ENCODE results near the gene LRP6. TPM values are rescaled to one million over a fixed set of nuclear protein-coding genes. Genes with fewer than 3 reads are reported as not detected.

LRP6 gene
- total and polyA plus RNA-seq, 10 donors: 0.63 to 14.9 (median 9.6) TPM

- Histone ChIP-seq H3K27ac (no peak overlapping the region), H3K36me3 (no peaks in the 10 kb centered on the region), H3K4me1 (no peaks in the 10 kb centered on the region), H3K9me3 (peaks cover 0 to 20% (median 15%) of the 10 kb centered on the region in 8 donors), H3K27me3 (replicated peaks in 1 of 7) (no peaks in the 10 kb centered on the region), H3K4me3 (no peak overlapping the region)
- DNase-seq: no peak
- intact Hi-C loops (cut with DNase I; ENCODE audit: low total_unique reads): no loop called here
- TF ChIP-seq POLR2A (IDR thresholded peaks at IDR 0.05): no peak
- TF ChIP-seq POLR2AphosphoS5 (IDR thresholded peaks at IDR 0.05): no peak
- TF ChIP-seq, protein P1, sequence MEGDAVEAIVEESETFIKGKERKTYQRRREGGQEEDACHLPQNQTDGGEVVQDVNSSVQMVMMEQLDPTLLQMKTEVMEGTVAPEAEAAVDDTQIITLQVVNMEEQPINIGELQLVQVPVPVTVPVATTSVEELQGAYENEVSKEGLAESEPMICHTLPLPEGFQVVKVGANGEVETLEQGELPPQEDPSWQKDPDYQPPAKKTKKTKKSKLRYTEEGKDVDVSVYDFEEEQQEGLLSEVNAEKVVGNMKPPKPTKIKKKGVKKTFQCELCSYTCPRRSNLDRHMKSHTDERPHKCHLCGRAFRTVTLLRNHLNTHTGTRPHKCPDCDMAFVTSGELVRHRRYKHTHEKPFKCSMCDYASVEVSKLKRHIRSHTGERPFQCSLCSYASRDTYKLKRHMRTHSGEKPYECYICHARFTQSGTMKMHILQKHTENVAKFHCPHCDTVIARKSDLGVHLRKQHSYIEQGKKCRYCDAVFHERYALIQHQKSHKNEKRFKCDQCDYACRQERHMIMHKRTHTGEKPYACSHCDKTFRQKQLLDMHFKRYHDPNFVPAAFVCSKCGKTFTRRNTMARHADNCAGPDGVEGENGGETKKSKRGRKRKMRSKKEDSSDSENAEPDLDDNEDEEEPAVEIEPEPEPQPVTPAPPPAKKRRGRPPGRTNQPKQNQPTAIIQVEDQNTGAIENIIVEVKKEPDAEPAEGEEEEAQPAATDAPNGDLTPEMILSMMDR (IDR thresholded peaks at IDR 0.05 in 8 of 11, conservative IDR thresholded peaks at IDR 0.05 in 3 of 11): no peak
- WGBS, 5 donors: 88 to 96% (median 95%) methylated on average over 9 of the region's 9 CpGs
Observed at GRCh38 chr12:12202105-12202504, 64.7 kb downstream of the LRP6 start.

DNA sequence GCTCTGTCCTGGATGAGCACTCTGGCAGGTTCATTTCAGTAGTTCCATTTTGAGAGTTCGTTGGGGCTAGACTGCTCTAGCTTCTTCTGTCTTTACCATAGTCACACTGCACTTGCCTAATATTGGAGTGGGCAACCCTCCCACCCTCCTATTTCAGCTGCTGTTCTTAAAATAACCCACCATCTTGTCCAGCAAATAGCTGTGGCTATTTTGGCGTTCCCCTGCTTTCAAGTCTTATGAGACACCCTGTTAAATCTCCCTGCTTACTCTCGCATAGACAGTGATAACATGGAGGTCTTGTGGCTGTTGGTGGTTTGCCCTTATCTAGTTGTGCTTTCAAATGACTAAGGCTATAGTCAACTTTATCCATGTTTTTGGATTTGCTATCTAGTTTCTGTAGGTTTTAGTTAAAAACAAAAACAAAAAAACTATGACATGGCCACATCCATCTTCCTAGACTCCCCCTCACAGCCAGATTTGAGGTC lies 65.5 kb downstream of the LRP6 start:
- H3K27me3 ChIP-seq (replicated peaks in 1 of 7): no peaks in the 10 kb centered on the region
- H3K27ac ChIP-seq: no peak overlapping the region
- no peak for TF ChIP-seq POLR2A (IDR thresholded peaks at IDR 0.05)
- no peak for TF ChIP-seq POLR2AphosphoS5 (IDR thresholded peaks at IDR 0.05)
- TF ChIP-seq, protein P1 (IDR thresholded peaks at IDR 0.05 in 8 of 11, conservative IDR thresholded peaks at IDR 0.05 in 3 of 11): no peak
- H3K4me1 ChIP-seq: no peaks in the 10 kb centered on the region
- 77 to 87% (median 83%) methylated on average over 3 of the region's 3 CpGs for WGBS, 5 donors
- no peak for DNase-seq
- no peak overlapping the region for H3K4me3 ChIP-seq
- intact Hi-C loops (cut with DNase I; ENCODE audit: low total_unique reads): no loop called here
- H3K9me3 ChIP-seq: peaks cover 0 to 22% (median 15%) of the 10 kb centered on the region in 8 donors
- no peaks in the 10 kb centered on the region for H3K36me3 ChIP-seq

GRCh38 chr12:12200363-12200762 lies 66.5 kb downstream of the LRP6 start:
- Histone ChIP-seq H3K36me3 (no peaks in the 10 kb centered on the region), H3K27me3 (replicated peaks in 1 of 7) (no peaks in the 10 kb centered on the region), H3K4me3 (no peak overlapping the region), H3K9me3 (peaks cover 0 to 22% (median 15%) of the 10 kb centered on the region in 8 donors), H3K4me1 (no peaks in the 10 kb centered on the region), H3K27ac (no peak overlapping the region)
- DNase-seq: no peak
- intact Hi-C loops (cut with DNase I; ENCODE audit: low total_unique reads): no loop called here
- TF ChIP-seq POLR2A (IDR thresholded peaks at IDR 0.05) (no peak), POLR2AphosphoS5 (IDR thresholded peaks at IDR 0.05) (no peak)
- TF ChIP-seq, protein P1 (IDR thresholded peaks at IDR 0.05 in 8 of 11, conservative IDR thresholded peaks at IDR 0.05 in 3 of 11): no peak
- 74 to 91% (median 89%) methylated on average over 2 of the region's 2 CpGs for WGBS, 5 donors

DNA sequence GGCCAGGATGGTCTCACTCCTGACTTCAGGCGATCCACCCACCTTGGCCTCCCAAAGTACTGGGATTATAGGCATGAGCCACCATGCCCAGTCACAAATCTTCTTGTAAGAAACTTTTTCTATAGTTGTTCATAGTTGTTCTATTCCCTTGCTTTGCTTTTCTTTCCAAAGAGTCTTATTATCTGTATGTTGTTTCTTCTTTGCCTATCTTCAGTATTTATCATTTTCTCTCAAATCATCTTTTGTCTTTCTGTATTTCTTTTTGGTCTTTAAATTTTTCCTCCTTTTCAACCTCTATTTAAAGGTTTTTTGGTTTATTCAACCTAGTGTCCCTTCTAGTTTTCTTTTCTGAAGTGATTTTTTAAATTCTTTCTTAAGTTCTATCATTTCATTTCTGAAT lies 68.7 kb downstream of the LRP6 start:
- TF ChIP-seq POLR2AphosphoS5 (IDR thresholded peaks at IDR 0.05) (no peak), POLR2A (IDR thresholded peaks at IDR 0.05) (no peak)
- TF ChIP-seq, protein P1 (IDR thresholded peaks at IDR 0.05 in 8 of 11, conservative IDR thresholded peaks at IDR 0.05 in 3 of 11): no peak
- no peak overlapping the region for H3K27ac ChIP-seq
- no peaks in the 10 kb centered on the region for H3K27me3 ChIP-seq (replicated peaks in 1 of 7)
- H3K4me1 ChIP-seq: no peaks in the 10 kb centered on the region
- H3K9me3 ChIP-seq: peaks cover 0 to 22% (median 15%) of the 10 kb centered on the region in 8 donors
- intact Hi-C loops (cut with DNase I; ENCODE audit: low total_unique reads): no loop called here
- no peak overlapping the region for H3K4me3 ChIP-seq
- H3K36me3 ChIP-seq: no peaks in the 10 kb centered on the region
- 89 to 100% (median 94%) methylated on average over 1 of the region's 1 CpG for WGBS, 5 donors
- no peak for DNase-seq
